GM21381 (cell line): ENCODE data around the gene ZC3H14.

Experiments used
- ATAC-seq: cut with Tn5 transposase; IDR thresholded peaks from one replicate; pipeline ENCODE4 v1.9.1; 2021; ENCODE audit warnings: mild to moderate bottlenecking, moderate library complexity; ENCODE audit not compliant: unreplicated experiment

The ZC3H14 gene

DNA sequence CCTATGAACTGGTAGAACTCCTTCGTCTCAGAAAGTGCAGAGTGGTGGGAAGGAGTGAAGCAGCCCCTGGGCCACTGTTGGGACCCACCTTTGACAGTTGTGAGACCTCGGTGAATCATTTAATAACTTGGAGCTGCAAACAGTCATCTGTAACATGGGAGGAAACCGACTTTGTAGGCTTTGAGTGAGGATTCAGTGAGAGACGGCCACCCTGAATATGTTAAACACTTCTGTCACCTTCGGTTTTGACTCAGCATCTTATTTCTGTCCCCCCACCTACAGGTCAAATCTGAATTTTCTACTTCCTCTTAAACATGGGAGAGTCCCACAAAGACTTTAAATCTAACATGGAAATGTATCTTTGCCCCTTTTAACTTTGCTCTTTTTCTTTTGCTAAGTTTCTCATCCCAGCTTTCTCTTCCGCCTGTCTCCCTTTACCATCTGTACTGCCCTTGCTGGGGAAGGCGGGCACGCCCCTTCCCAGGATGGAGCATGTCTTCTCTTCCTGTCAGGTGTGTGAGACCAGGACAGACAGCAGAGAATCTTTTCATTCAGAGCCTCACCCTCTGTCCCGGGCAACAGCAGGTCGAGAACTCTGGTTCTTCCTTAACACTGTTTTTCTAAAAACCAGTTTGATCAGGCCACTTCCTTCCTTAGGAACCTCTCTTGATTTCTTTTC lies 37.1 kb downstream of the ZC3H14 start:
- peak; percentile 89 for ATAC-seq

DNA sequence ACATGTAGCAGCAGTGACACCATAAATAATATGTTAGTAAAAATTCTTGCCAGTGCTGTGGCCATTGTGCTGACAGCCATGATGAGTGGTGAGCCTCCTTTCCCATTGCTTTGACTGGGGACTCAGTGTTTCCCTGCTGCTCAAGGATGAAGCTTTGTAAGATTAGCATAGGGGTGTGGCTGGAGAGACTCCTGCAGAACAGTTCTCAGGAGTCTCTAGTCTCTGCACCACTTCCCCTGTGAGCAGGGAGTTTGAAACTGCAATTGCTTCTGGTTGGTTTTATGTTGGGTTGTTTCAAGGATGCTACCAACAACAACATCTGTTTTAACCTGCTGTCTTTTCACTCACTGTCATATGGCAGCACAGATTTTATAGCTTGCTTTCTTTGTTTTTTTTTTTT lies 41.4 kb downstream of the ZC3H14 start:
- ATAC-seq = no peak

DNA sequence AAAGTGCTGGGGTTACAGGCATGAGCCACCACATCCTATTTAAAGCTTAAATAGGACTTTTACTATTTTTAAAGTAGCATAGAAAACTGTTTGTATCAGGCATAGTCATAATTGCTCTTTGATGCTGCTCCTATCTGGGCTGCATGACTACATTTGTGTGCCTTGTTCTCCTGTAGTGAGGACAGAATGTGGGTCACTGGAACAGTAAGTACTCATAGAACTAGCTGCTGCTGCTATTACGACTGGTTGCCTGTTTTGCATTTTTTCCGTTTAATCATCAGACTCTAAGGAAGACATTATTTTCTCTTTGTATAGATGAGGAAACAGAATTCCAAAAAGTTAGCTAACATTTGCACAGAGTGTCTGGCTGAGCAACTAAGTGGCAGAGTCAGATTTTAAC lies 42.8 kb downstream of the ZC3H14 start:
- no peak for ATAC-seq

DNA sequence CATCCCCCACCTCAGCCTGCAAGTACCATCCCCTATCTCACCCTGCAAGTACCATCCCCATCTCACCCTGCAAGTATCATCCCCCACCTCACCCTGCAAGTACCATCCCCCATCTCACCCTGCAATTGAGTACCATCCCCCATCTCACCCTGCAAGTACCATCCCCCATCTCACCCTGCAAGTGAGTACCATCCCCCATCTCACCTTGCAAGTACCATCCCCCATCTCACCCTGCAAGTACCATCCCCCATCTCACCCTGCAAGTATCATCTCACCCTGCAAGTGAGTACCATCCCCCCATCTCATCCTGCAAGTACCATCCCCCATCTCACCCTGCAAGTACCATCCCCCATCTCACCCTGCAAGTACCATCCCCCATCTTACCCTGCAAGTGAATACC lies 45.0 kb downstream of the ZC3H14 start:
- no peak for ATAC-seq

DNA sequence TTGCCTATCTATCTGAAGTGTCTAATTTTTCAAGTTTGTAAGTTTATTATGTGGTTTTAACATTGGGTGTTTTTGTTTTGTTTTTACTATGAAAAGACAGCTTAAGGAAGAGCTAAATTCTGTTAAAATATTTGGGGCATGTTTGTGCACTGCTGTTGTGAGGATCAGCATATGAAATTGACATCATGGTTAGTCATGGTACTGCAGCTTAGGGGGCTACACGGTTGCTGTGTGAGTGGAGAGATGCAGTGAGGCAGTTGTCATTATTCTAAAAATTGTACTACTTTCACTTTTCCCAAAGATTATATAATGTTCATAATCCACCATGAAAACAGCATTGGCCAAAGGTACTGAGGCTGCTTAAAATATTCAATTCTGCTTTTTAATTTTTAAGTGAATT lies 49.0 kb downstream of the ZC3H14 start:
- ATAC-seq = no peak

DNA sequence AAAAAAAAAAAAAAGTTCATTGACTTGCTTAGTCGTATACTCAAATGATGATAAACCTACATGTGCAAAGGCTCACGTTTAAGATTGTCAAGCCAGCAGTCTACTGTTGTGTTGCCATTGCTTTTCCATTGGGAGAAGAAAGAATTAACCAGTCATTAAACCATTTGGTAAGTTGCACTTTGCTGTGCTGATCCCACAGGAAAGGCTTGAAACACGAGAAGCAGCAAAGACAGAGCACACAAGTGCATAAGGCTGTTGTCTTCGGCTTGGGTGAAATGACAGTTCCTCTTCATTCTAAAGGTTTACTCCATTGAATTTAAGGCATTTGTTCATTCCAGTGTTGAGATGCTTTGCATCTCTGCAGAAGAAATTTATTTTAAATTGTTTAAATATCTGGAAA lies 50.1 kb downstream of the ZC3H14 start:
- no peak for ATAC-seq

DNA sequence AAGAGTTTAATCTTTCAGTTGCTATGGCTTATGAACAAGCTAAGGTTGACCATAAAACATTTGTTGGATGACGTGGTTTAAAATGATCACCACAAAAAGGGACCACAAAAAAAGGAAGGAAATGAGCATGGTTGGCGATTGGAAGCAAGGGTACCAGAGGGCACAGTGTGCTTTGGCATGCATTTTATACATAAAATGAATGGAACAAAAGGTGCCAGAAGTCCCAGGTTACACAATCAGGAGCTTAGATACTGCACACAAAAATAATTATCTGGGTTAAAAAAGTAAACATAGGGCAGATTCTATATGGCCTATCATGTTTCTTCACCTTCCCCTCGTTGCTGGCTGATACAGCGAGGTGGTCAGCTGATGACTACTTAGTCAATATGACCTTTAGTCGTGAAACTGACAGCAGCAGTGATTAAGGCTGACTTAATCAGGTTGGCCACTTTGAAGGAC lies 50.7 kb downstream of the ZC3H14 start:
- ATAC-seq = no peak

DNA sequence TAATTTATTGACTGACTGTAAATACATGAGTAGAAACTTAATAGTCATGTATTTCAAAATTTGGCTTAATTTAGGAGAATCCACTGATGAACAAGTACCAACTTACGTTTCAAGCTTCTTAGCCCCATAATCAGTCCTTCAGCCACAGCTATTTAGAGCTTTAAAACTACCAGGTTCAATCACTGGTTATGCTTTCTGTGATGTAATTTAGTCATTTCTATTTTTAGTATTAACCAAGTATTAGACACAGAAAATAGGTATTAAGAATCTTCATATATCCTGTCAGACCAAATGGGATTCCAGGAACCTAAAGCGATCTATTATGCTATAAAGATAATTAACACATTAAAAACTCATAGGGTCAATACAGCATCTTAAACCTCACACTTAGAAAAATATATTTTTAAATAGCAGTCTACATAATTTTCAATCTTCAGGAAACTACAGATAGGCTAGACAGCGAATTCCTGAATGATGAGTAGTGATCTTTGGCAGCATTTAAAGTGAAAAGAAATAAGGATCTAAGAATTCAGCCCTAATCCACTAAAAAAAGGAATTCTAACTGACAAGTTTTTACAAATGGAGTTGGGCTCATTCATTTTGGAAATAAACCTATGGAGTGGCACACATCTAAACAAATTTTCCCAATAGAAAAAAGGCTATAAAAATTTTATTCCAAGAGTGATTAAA lies 51.5 kb downstream of the ZC3H14 start:
- ATAC-seq = no peak

DNA sequence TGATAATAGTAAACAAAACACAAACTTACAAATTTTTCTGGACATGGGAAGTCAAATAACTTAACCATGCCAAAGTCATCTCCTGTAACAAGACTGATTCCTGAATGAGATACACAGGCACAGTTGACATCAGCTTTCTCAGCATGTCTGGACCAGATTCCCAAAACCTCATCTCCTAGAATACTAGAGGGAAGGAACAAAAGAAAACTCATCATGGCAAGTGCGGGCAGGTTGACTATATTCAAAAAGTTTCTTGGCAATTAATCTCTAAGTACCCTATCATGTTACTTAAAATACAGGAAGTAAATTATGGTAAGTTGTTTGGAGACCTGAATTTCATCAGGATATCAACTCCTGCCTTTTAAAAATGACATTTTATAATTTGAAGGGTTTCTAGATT lies 53.9 kb downstream of the ZC3H14 start:
- no peak for ATAC-seq

DNA sequence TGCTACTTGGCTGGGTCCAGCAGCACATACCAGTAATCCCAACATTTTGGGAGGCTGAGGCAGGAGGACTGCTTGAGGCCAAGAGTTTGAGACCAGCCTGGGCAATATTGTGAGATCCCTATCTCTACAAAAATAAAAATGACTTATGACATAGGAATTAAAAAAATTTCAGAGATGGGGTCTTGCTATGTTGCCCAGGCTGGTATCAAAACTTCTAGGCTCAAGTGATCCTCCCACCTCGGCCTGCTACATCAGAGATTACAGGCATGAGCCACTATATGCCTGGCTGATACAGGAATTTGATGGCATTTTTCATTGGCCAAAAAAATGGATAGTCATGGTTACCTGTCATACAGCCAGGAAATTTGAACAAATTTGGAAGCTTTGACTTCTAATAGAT lies 54.6 kb downstream of the ZC3H14 start:
- ATAC-seq = no peak

DNA sequence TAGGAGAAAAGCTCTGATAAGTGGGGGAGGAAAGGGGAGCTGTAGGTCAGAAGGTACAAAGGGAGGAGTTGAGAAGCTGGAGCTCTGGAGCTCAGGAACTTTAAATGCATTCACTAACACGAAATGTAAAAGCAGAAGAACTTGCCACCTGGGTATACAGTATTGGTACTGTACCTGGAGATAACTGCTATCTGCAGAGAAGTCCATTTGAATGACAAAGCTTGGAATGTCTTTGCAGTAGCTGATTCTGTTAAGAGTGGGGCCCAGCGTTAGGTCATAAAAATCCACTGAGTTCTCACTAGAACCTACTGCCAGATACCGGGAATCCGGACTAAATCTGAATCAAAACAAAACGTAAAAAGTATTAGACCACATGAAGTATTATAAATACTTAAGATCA lies 55.6 kb downstream of the ZC3H14 start:
- no peak for ATAC-seq

DNA sequence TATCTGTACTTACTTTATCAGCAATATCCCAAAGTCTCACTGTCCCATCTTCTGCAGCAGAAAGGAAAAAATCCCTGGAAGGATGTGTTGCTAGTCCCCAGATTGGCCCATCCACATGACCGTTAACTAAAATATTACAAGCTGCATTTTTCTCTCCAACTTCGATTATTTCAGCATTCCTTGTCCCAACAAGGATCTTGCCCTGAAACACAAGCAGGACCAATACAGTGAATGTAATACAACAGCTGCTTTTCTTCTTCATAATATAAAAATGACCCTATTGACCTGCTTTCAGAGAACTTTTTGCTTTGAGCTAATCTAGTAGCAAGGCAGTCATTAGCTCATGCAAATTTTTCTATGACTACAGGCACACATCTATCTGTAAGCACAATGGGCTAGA lies 58.3 kb downstream of the ZC3H14 start:
- no peak for ATAC-seq

DNA sequence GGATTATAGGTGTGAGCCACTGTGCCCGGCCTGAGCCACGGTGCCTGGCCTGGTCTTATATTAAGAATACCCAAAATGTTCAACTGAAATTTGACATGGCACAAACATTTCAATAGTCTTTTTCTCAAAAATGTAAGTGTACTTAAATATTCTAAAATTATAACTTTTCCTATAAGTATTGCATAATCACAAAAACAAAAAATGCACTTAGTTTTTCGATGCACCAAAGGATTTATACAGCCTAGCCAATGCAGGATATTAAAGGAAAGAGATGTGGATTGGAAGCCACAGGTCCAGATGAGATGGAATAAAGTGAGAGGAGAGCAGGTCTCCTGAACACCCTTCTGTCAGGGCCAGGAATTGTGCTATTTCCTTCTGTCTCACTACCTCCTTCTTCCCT lies 62.8 kb downstream of the ZC3H14 start:
- no peak for ATAC-seq

DNA sequence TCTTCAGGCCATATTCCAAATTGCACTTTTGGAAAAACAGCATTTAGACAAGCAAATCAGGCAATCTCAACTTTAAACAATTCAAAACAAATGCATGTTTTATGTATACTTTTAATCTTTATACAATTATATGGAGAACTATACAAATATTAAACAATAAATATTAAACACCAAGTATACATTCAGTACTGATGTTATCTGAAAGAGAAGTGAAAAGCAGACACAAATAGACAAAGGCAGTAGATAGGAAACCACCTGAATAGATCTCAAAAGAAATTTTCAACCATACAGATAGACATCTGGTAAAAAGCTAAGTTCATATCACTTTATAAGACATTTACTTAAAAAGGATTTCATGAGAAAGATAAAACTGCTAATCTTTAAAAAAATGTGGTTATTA lies 65.2 kb downstream of the ZC3H14 start:
- ATAC-seq = no peak

DNA sequence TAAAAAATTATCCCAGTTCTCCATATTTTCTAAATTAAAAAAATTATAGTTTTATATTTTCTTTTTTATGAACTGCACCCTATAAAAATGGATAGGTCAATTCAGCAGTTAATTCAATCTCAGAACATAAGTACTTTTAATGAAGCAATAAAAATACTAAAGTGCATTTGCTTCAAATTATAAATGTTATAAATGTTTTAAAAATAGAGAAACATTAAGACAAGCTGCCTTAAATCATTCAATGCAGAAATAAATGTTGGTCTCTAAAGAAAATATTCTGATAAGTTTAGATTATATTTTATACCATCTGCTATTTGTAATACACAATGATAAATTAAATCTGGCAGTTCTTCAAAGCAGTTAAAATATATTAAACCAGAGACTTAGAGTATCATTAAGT lies 65.6 kb downstream of the ZC3H14 start:
- ATAC-seq = no peak

DNA sequence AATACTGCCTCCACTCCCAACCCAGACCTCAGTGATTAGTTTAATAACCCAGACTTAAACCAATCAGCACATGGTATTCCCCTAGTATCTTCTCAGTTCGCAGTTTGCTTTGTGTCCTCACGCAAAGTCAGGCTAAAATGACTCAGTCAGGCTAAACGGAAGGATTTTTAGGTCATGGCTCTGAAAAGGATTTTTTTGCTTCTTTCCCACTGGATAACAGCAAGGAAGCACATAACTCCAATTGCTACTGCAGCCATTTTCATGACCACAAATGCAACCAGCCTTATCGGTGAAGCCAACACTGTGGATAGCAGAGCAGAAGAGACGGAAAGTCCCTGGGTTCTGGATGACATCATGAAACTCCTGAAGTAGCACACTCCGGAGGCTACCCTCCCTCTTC lies 67.7 kb downstream of the ZC3H14 start:
- ATAC-seq = no peak

DNA sequence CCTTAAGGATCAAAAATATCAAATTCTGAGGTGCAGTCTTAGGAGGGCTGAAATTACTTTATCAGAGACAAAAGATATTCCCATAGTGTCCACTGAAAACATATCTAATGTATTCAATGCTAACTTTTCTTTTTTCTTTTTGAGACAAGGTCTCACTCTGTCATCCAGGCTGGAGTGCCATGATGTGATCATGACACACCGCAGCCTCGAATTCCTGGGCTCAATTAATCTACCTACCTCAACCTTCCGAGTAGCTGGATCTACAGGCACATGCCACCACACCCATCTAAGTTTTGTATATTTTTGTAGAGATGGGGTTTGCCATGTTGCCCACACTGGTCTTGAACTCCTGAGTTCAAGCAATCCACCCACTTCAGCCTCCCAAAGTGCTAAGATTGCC lies 68.3 kb downstream of the ZC3H14 start:
- no peak for ATAC-seq

DNA sequence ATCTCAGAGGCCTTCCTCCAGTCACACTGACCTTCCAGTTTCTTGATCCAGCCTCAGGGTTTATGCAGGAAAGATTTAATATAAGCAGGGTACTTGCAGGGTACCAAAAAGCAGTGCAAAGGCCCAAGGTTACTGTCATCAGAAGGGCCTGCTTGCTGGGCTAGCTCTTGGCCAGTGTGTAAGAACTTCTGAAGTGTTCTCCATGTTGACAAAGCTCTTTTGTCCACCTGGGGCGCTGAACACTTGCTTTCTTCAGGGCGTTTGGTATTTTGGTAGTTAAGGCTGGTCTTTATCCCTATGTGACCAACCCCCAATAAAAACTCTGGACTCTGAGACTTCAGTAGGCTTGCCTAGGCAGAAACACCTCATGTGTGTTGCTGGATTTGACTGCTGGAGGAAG lies 69.7 kb downstream of the ZC3H14 start:
- no peak for ATAC-seq

DNA sequence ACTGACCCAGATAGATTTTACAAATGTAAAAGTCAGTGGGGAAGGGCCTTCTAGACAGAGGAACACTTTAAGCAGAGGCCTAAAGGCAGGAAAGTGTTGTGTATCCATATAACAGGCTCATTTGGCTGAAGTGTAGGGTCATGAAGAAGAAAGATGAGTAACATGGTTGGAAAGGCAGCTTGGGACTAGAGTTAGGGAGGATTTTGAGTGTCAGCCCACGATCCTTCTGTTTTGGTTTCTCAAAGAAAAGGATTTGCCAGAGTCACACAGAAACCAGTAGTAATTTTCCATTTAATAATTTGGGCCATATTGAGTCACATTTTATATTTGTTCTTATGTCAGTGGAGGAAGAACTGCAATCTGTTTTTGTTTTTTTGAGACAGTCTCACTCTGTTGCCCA lies 76.4 kb downstream of the ZC3H14 start:
- no peak for ATAC-seq

DNA sequence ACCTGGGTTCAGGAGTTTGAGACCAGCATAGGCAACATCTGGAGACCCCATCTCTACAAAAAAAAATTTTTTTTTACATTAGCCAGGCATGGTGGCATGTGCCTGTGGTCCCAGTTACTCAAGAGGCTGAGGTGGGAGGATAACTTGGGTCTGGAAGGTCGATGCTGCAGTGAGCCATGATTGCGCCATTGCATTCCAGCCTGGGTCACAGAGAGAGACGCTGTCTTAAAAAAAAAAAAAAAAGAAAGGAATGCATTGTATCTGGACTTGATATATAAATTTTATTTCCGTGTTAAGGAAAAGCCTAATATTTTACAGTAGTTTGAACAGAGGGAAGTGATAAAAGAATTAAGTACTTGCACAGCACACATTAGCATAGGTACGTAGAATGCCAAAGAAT lies 97.2 kb downstream of the ZC3H14 start:
- ATAC-seq = no peak

DNA sequence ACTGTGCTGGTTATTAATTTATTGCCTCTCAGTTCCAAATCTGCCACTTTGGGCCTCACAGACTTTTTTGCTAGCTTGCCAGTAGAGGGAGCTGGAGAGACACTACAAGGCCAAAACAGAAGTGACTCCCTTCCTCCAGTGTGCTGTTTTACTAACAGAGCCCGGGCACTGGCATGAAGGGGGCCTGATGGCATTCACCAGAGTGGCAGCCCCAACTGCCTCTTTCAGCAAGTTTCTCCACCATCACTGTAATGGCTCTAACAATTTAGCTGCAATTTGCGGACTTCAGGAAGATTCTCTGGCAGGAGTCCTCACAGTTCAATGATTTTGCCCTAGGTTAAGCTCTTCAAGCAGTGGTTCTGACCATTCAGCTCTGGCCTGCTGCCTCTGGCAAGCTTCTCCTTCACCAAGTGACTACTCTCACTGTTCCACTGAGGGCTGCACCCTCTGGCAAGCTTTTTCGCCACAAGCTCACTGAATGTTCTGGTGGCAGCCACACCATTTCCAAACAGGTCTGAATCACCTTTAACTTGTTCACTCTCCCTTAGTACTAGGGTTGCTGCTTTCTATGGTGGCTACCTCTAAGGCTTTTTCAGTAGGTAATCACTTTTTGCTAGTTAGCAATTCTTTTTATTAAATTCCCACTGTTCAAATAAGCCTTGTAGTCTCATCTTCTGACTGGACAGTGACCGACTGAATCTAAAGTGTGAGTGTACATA lies 104.9 kb downstream of the ZC3H14 start:
- peak; percentile 76 for ATAC-seq

DNA sequence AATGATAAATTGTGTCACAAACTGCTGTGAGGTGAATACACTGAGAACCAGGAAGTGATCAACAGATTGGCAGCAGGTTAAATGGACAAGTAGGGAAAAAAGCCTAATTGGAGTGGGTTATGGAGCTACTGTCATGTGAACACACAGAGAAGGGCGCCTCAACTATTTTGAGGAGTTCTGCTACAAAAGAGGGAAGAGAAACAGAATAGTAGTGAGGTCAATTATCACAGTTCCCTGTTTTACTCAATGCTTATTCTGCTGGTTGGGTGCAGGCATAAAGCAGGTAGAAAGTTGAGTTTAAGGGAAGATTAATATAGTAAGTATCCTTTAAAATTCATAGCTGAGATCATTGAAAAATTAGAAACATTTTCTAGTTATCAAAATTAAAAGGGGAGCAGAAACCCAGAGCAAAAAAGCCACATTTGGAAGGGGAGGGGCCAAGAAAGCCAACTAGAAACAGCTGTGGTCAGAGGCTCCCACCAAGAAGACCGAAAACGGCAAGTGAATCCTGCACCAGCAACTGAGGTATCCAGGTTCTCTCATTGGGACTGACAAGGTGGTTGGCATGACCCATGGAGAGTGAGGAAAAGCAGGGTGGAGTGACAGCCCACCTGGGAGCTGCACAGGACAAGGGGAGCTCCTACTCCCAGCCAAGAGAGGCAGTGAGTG lies 105.7 kb downstream of the ZC3H14 start:
- ATAC-seq = peak; percentile 64
